GM23338 (cell line): ENCODE data around the gene TRPC4. TPM values are rescaled to one million over a fixed set of nuclear protein-coding genes. Genes with fewer than 3 reads are reported as not detected.

Experiments used
- ATAC-seq: fragments of 200-7000 bp; cut with Tn5 transposase; 3 replicates; pipeline ENCODE4 v1.9.1; 2020
- DNase-seq: peaks from one replicate; pipeline ENCODE4 v3.0.0-alpha.2; 2015; ENCODE audit warnings: low spot score
- H2AFZ ChIP-seq: fragments of 200-600 bp; sonication (generic); 2 replicates; pipeline ENCODE4 v1.8.0; 2016; ENCODE audit warnings: antibody characterized with exemption, mild to moderate bottlenecking, moderate library complexity
- H3F3A ChIP-seq: fragments of 200-600 bp; sonication (generic); replicated peaks from 2 replicates; pipeline ENCODE4 v1.8.0; 2017; ENCODE audit warnings: antibody characterized with exemption, mixed run types, low read depth
- H3K27ac ChIP-seq: fragments of 200-600 bp; sonication (generic); 2 replicates; pipeline ENCODE4 v1.6.1; 2016; ENCODE audit warnings: low read depth
- H3K27me3 ChIP-seq: fragments of 200-600 bp; sonication (generic); 2 replicates; pipeline ENCODE4 v1.8.0; 2016; ENCODE audit warnings: mild to moderate bottlenecking, mixed run types, moderate library complexity; ENCODE audit not compliant: insufficient read depth
- H3K36me3 ChIP-seq: fragments of 200-600 bp; sonication (generic); 2 replicates; pipeline ENCODE4 v1.8.0; 2016; ENCODE audit warnings: mild to moderate bottlenecking; ENCODE audit not compliant: insufficient read depth
- H3K4me1 ChIP-seq: fragments of 200-600 bp; sonication (generic); 2 replicates; pipeline ENCODE4 v1.8.0; 2016; ENCODE audit warnings: mild to moderate bottlenecking, moderate library complexity; ENCODE audit not compliant: insufficient read depth
- H3K4me2 ChIP-seq: fragments of 200-600 bp; sonication (generic); 2 replicates; pipeline ENCODE4 v1.7.1; 2017; ENCODE audit warnings: mixed run types
- H3K4me3 ChIP-seq: fragments of 200-600 bp; sonication (generic); 2 replicates; pipeline ENCODE4 v1.6.1; 2016; ENCODE audit warnings: mixed run types
- H3K79me2 ChIP-seq: fragments of 200-600 bp; sonication (generic); replicated peaks from 2 replicates; pipeline ENCODE4 v1.8.0; 2017; ENCODE audit warnings: mild to moderate bottlenecking; ENCODE audit not compliant: insufficient read depth
- H3K9me2 ChIP-seq: fragments of 200-600 bp; sonication (generic); 2 replicates; pipeline ENCODE4 v1.8.0; 2017; ENCODE audit not compliant: insufficient read depth
- H4K20me1 ChIP-seq: fragments of 200-600 bp; sonication (generic); replicated peaks from 2 replicates; pipeline ENCODE4 v1.8.0; 2017; ENCODE audit warnings: mild to moderate bottlenecking; ENCODE audit not compliant: insufficient read depth
- H3K27ac Mint-ChIP-seq: 2 replicates; pipeline ENCODE4 v1.8.0; 2020; ENCODE audit warnings: inconsistent platforms, mild to moderate bottlenecking, moderate library complexity, mixed read lengths
- H3K27me3 Mint-ChIP-seq: 3 replicates; pipeline ENCODE4 v1.8.0; 2022; ENCODE audit warnings: low read depth, mild to moderate bottlenecking, moderate library complexity, mixed read lengths, inconsistent platforms; ENCODE audit not compliant: insufficient read depth, poor library complexity
- H3K36me3 Mint-ChIP-seq: 3 replicates; pipeline ENCODE4 v1.8.0; 2021; ENCODE audit warnings: low read depth, mild to moderate bottlenecking, inconsistent platforms, moderate library complexity, mixed read lengths
- H3K4me1 Mint-ChIP-seq: 3 replicates; pipeline ENCODE4 v1.8.0; 2020; ENCODE audit warnings: mild to moderate bottlenecking, inconsistent platforms, mixed read lengths
- H3K4me3 Mint-ChIP-seq: 3 replicates; pipeline ENCODE4 v1.8.0; 2021; ENCODE audit warnings: moderate library complexity, mild to moderate bottlenecking, inconsistent platforms, mixed read lengths
- H3K9me3 Mint-ChIP-seq: 3 replicates; pipeline ENCODE4 v1.8.0; 2020; ENCODE audit warnings: moderate library complexity, mild to moderate bottlenecking, inconsistent platforms, mixed read lengths
- CREB1 ChIP-seq: fragments of 250-450 bp; sonication (Bioruptor Pico); IDR thresholded peaks from 2 replicates; pipeline ENCODE4 v1.5.0; 2020; ENCODE audit warnings: low read depth, mild to moderate bottlenecking, moderate library complexity
- NANOG ChIP-seq: IDR thresholded peaks from 2 replicates; pipeline ENCODE4 v1.6.1; 2016; ENCODE audit warnings: antibody characterized with exemption, borderline replicate concordance
- POLR2AphosphoS5 ChIP-seq: IDR thresholded peaks from 2 replicates; pipeline ENCODE4 v1.6.1; 2016; ENCODE audit warnings: antibody characterized with exemption, low read depth
- STAT1 ChIP-seq: IDR thresholded peaks from one replicate; pipeline ENCODE4 v1.6.1; 2016; ENCODE audit warnings: antibody characterized with exemption; ENCODE audit not compliant: unreplicated experiment
- polyA plus RNA-seq: library from polyadenylated mRNA; unstranded; fragments of >200 nt; fragmentation: Nextera tagmentation; extraction: Ambion mirVana; gene quantifications from 2 replicates; pipeline ENCODE4 v1.2.1, GENCODE V29; 2016
- total RNA-seq: library from RNA; depleted of rRNA; stranded (reverse); fragments of >200 nt; shearing (Covaris generic); gene quantifications from 2 replicates; pipeline ENCODE4 v1.2.3, GENCODE V29; 2014
- TF ChIP-seq, protein P1 (sequence below), 2 experiments: fragments of 200-600 bp in 1 of 2; sonication (generic) in 1 of 2; conservative IDR thresholded peaks; 2 replicates each; pipeline versions ENCODE4 v1.5.1 to v1.6.1; 2016 to 2017; ENCODE audit warnings: antibody characterized with exemption in 2 of 2, low read depth in 2 of 2, mild to moderate bottlenecking in 2 of 2, moderate library complexity in 1 of 2
- TF ChIP-seq, protein P2 (sequence below): IDR thresholded peaks from one replicate; pipeline ENCODE4 v1.6.1; 2018; ENCODE audit warnings: antibody characterized with exemption; ENCODE audit not compliant: unreplicated experiment

Gene TRPC4
- total and polyA plus RNA-seq, 2 experiments from 2014 or later, result 1.1 to 2.1 TPM

DNA sequence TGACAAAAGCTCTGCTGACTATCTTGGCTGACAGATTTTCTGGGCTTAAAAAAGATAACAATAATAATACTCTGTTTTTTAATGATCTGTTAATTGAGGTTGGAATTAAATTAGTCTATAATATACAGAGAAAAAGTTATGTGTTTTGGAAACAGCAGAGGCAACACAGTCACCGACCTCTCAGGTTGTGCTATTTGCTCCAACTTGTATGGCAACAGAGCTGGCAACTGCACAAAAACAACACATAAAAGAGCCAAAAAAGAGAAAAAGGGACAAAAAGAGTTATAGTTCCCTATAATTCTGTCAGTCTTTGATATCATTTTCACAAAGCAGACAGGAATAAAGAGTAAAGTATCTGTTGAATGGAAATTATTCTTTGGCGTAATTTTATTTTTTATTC, 168.7 kb downstream of the TRPC4 start:
- no peak overlapping the region for H3K4me2 ChIP-seq
- no peaks in the 10 kb centered on the region for H3K36me3 ChIP-seq
- TF ChIP-seq NANOG (no peak), POLR2AphosphoS5 (no peak)
- TF ChIP-seq, protein P1, sequence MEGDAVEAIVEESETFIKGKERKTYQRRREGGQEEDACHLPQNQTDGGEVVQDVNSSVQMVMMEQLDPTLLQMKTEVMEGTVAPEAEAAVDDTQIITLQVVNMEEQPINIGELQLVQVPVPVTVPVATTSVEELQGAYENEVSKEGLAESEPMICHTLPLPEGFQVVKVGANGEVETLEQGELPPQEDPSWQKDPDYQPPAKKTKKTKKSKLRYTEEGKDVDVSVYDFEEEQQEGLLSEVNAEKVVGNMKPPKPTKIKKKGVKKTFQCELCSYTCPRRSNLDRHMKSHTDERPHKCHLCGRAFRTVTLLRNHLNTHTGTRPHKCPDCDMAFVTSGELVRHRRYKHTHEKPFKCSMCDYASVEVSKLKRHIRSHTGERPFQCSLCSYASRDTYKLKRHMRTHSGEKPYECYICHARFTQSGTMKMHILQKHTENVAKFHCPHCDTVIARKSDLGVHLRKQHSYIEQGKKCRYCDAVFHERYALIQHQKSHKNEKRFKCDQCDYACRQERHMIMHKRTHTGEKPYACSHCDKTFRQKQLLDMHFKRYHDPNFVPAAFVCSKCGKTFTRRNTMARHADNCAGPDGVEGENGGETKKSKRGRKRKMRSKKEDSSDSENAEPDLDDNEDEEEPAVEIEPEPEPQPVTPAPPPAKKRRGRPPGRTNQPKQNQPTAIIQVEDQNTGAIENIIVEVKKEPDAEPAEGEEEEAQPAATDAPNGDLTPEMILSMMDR (conservative IDR thresholded peaks at IDR 0.05; ENCODE audit: low read depth in 2 of 2), result no peak
- H3K9me2 ChIP-seq, result no peaks in the 10 kb centered on the region
- no peaks in the 10 kb centered on the region for H4K20me1 ChIP-seq
- H3K4me1 ChIP-seq, result no peaks in the 10 kb centered on the region
- ATAC-seq (no peak), DNase-seq (no peak)
- H3K36me3 Mint-ChIP-seq, result no peaks in the 10 kb centered on the region
- H3F3A ChIP-seq, result no peaks in the 10 kb centered on the region
- H3K27ac Mint-ChIP-seq, result no peak overlapping the region
- no peaks in the 10 kb centered on the region for H3K27me3 ChIP-seq
- H3K79me2 ChIP-seq, result no peaks in the 10 kb centered on the region
- no peaks in the 10 kb centered on the region for H3K9me3 Mint-ChIP-seq
- no peaks in the 10 kb centered on the region for H3K4me1 Mint-ChIP-seq
- no peak overlapping the region for H3K4me3 Mint-ChIP-seq
- no peak overlapping the region for H2AFZ ChIP-seq
- no peaks in the 10 kb centered on the region for H3K27me3 Mint-ChIP-seq
- H3K4me3 ChIP-seq, result no peak overlapping the region
- H3K27ac ChIP-seq, result no peak overlapping the region

DNA sequence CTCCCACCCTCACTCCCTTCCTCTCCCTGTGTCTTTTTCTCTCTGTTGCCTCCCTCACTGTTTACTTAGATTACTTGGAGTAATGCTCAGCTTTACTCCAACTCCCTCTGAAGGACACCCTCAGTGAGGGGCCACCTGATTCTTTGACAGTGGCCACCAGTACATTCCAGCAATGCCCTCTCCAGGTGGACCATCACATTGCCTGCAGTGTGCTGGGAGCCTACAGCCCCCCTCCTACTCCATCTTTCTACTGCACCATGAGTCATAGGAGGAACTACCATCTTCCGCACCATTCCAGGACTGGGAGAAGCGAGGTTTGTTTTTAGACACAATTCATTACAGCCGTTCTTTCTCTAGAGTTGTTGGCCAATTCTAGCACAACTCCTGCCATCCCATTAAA, 174.4 kb downstream of the TRPC4 start:
- no peaks in the 10 kb centered on the region for H4K20me1 ChIP-seq
- H3K9me2 ChIP-seq, result no peaks in the 10 kb centered on the region
- H3K4me3 ChIP-seq, result no peak overlapping the region
- no peaks in the 10 kb centered on the region for H3K4me1 ChIP-seq
- TF ChIP-seq, protein P2, sequence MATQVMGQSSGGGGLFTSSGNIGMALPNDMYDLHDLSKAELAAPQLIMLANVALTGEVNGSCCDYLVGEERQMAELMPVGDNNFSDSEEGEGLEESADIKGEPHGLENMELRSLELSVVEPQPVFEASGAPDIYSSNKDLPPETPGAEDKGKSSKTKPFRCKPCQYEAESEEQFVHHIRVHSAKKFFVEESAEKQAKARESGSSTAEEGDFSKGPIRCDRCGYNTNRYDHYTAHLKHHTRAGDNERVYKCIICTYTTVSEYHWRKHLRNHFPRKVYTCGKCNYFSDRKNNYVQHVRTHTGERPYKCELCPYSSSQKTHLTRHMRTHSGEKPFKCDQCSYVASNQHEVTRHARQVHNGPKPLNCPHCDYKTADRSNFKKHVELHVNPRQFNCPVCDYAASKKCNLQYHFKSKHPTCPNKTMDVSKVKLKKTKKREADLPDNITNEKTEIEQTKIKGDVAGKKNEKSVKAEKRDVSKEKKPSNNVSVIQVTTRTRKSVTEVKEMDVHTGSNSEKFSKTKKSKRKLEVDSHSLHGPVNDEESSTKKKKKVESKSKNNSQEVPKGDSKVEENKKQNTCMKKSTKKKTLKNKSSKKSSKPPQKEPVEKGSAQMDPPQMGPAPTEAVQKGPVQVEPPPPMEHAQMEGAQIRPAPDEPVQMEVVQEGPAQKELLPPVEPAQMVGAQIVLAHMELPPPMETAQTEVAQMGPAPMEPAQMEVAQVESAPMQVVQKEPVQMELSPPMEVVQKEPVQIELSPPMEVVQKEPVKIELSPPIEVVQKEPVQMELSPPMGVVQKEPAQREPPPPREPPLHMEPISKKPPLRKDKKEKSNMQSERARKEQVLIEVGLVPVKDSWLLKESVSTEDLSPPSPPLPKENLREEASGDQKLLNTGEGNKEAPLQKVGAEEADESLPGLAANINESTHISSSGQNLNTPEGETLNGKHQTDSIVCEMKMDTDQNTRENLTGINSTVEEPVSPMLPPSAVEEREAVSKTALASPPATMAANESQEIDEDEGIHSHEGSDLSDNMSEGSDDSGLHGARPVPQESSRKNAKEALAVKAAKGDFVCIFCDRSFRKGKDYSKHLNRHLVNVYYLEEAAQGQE, result no peak
- no peak for TF ChIP-seq CREB1 (CRISPR knock-in tag)
- TF ChIP-seq, protein P1 (conservative IDR thresholded peaks at IDR 0.05; ENCODE audit: low read depth in 2 of 2), result 0 out of 4 replicates have a peak, but pooled peaks of 1 of the 2 experiments have one; percentile 13
- no peak for TF ChIP-seq STAT1
- H3K4me2 ChIP-seq, result no peak overlapping the region
- ATAC-seq (no peak), DNase-seq (no peak)
- Mint-ChIP-seq H3K36me3 (no peaks in the 10 kb centered on the region; the same call in 2 of the 3 replicates), H3K9me3 (no peaks in the 10 kb centered on the region), H3K27ac (no peak overlapping the region), H3K4me3 (no peak overlapping the region), H3K4me1 (no peaks in the 10 kb centered on the region; the same call in 2 of the 3 replicates), H3K27me3 (peaks cover 3% of the 10 kb centered on the region)
- no peaks in the 10 kb centered on the region for H3F3A ChIP-seq
- no peak overlapping the region for H2AFZ ChIP-seq
- no peak overlapping the region for H3K27ac ChIP-seq
- no peaks in the 10 kb centered on the region for H3K79me2 ChIP-seq
- no peaks in the 10 kb centered on the region for H3K36me3 ChIP-seq
- H3K27me3 ChIP-seq, result no peaks in the 10 kb centered on the region
